ENCODE data around the gene FLRT1.

The FLRT1 gene

GRCh38 chr11:64036087-64037026, 626 bp downstream of the FLRT1 start:
- DNase-seq (ENCODE audit: low spot score) = no peak
- no peak for TF ChIP-seq CTCF (IDR thresholded peaks at IDR 0.05; ENCODE audit: borderline replicate concordance, control extremely low read depth, extremely low read depth, insufficient read depth, missing control alignments)
- in situ Hi-C loops (cut with MboI; ENCODE audit: low sequenced_read_pairs, unreplicated experiment) = no loop called here

DNA sequence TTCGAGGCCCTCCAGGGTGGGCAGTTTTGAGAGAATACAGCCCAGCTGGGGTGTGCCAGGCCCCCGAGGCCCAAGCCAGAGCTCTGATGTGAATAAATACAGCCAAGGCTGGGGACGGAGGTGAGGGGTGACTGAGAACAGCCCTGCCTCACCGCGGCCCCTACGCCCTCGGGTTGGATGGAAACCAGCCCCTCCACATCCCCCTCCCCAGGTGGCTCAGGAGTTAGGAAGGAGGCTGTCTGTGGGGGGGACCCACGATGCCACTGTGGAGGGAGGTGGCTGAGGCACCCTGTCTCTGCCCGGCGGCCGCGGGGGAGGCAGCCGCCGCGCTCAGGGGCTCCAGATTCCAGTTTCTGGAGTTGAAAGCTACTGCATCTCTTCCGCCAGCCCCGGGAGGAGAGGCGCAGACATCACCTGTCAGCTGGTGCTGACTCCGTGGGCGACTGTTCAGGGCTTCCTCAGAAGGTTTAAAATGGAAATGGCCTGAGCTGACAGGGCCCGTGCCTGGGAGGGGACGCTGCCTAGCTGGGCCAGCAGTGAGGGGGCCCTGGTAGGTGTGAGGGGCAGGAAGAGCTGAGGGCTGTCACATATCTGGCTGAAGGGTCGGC, 1.4 kb downstream of the FLRT1 start:
- DNase-seq (ENCODE audit: low spot score) = peak; percentile 46

GRCh38 chr11:64038500-64038899, 2.8 kb downstream of the FLRT1 start:
- TF ChIP-seq CTCF (IDR thresholded peaks at IDR 0.05; ENCODE audit: borderline replicate concordance, control extremely low read depth, extremely low read depth, insufficient read depth, missing control alignments) = no peak
- in situ Hi-C loops (cut with MboI; ENCODE audit: low sequenced_read_pairs, unreplicated experiment) = no loop called here
- no peak for DNase-seq (ENCODE audit: low spot score)

More for the DNA sequence above, 1.4 kb downstream of the FLRT1 start:
- no peak for TF ChIP-seq CTCF (IDR thresholded peaks at IDR 0.05; ENCODE audit: borderline replicate concordance, control extremely low read depth, extremely low read depth, insufficient read depth, missing control alignments)
- in situ Hi-C loops (cut with MboI; ENCODE audit: low sequenced_read_pairs, unreplicated experiment) = no loop called here

DNA sequence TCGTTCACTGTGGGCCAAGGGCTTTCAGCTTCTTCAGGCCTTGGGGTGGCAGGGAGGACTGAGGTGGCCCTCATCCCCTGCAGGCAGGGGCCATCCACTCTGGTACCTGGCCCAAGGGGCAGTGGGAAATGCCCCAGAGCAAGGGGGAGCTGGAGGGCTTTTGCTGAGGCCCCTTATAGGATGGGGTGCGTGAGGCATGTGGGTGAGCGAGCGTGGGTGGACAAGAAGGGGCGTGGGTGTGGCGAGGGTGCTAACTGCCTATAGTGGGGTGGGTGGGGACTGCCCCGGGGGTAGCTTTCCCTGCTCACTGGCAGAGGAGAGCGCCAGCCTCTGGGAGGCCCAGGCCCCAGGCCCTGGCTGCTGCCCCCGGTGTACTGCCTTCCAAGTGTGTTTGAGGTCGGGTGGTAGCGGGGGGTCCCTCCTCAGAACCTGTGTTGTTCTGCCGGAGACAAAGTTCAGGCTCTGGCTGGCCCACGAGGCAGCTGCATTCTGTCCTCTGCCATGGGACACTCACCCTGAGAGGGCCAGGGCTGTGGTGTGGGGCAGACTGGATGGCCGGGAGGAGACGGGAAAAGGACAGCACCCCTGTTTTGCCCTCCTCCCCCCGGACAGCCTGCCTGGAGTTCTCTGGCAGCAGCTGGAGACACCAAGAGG, 3.4 kb downstream of the FLRT1 start:
- DNase-seq (ENCODE audit: low spot score) = no peak
- in situ Hi-C loops (cut with MboI; ENCODE audit: low sequenced_read_pairs, unreplicated experiment) = no loop called here
- no peak for TF ChIP-seq CTCF (IDR thresholded peaks at IDR 0.05; ENCODE audit: borderline replicate concordance, control extremely low read depth, extremely low read depth, insufficient read depth, missing control alignments)

DNA sequence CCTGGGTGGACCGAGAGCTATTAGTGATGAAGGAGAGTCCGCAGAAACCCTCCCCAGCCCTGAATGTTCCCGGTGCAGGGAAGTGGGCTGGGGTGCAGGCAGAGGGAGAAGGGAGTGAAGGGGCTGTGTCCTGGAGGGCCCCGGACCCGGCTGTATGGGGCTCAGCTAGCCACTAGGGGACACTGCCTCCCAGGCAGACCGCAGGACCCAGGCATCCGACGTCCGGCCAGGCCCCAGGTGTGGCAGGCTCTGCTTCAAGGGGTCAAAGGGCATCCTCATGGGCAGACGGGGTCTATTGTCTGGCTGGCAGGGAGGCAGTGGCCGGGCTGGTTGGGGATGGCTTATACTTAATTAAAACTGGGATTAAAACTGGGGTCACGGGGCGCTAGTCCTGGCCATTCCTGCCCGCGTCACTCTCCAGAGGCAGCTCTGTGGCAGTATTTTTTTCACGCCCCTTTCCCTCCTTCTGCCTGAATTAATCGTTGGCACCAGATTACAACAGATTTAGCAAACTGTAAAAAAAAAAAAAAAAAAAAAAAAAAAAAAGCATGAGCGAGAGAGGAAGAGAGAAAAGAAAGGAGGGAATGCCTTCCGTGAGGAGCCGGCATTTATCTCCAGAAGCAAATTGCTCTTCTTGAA, 5.1 kb downstream of the FLRT1 start:
- TF ChIP-seq CTCF (IDR thresholded peaks at IDR 0.05; ENCODE audit: borderline replicate concordance, control extremely low read depth, extremely low read depth, insufficient read depth, missing control alignments) = peak; percentile 24
- DNase-seq (ENCODE audit: low spot score) = peak; percentile 60
- in situ Hi-C loops (cut with MboI; ENCODE audit: low sequenced_read_pairs, unreplicated experiment) = no loop called here

- no peak for DNase-seq (ENCODE audit: low spot score)
- TF ChIP-seq CTCF (IDR thresholded peaks at IDR 0.05; ENCODE audit: borderline replicate concordance, control extremely low read depth, extremely low read depth, insufficient read depth, missing control alignments) = no peak
- in situ Hi-C loops (cut with MboI; ENCODE audit: low sequenced_read_pairs, unreplicated experiment) = no loop called here
These were observed 6.1 kb downstream of the FLRT1 start for GRCh38 chr11:64041846-64042245.

Measured in GM13976 (cell line).